DMS153 (cell line): ENCODE data around the gene TNPO2.

Experiments
- DNase-seq: peaks from one replicate; lab custom pipeline; 2025; lab: John Stamatoyannopoulos, UW

TNPO2 gene

GRCh38 chr19:12723641-12724426 is at the start of gene TNPO2:
Gene TNPO2 (minus strand): TSS chr19:12723932. CDS start chr19:12720977, 2,955 bp downstream.
- DNase-seq: no peak

- no peak for DNase-seq
These were observed 48.6 kb upstream of the TNPO2 start for GRCh38 chr19:12772323-12772722.

- no peak for DNase-seq
These were observed 47.2 kb upstream of the TNPO2 start for GRCh38 chr19:12770922-12771321.

- DNase-seq: peak; percentile 66
These were observed 46.0 kb upstream of the TNPO2 start for GRCh38 chr19:12769689-12770088.

GRCh38 chr19:12767666-12768065 is 43.9 kb upstream of the TNPO2 start:
- DNase-seq: no peak

- no peak for DNase-seq
These were observed 43.4 kb upstream of the TNPO2 start for GRCh38 chr19:12767150-12767549.

- peak; percentile 74 for DNase-seq
These were observed 42.4 kb upstream of the TNPO2 start for GRCh38 chr19:12766051-12766521.

GRCh38 chr19:12764698-12765097 is 41.0 kb upstream of the TNPO2 start:
- no peak for DNase-seq

GRCh38 chr19:12763100-12763499 is 39.4 kb upstream of the TNPO2 start:
- no peak for DNase-seq

- DNase-seq: no peak
These were observed 36.0 kb upstream of the TNPO2 start for GRCh38 chr19:12759686-12760085.

- DNase-seq: peak; percentile 27
These were observed 34.0 kb upstream of the TNPO2 start for GRCh38 chr19:12757544-12758274.

- DNase-seq: no peak
These were observed 32.6 kb upstream of the TNPO2 start for GRCh38 chr19:12756150-12756883.

GRCh38 chr19:12754465-12755196 is 30.9 kb upstream of the TNPO2 start:
- DNase-seq: no peak

GRCh38 chr19:12752056-12752781 is 28.5 kb upstream of the TNPO2 start:
- no peak for DNase-seq

GRCh38 chr19:12751635-12752034 is 27.9 kb upstream of the TNPO2 start, which contains the start of gene BEST2:
Gene BEST2 (plus strand): TSS chr19:12751791. CDS start chr19:12752593, 802 bp downstream.
- DNase-seq: no peak

GRCh38 chr19:12750851-12751250 is 27.1 kb upstream of the TNPO2 start:
- no peak for DNase-seq

- no peak for DNase-seq
These were observed 26.3 kb upstream of the TNPO2 start for GRCh38 chr19:12749938-12750521.

- DNase-seq: no peak
These were observed 24.8 kb upstream of the TNPO2 start for GRCh38 chr19:12748489-12748888.

- no peak for DNase-seq
These were observed 21.6 kb upstream of the TNPO2 start for GRCh38 chr19:12745166-12745897.

- DNase-seq: no peak
These were observed 14.2 kb upstream of the TNPO2 start for GRCh38 chr19:12737835-12738351.
